Articular chondrocyte of knee joint (primary cell): Measurements from ENCODE around the gene PDXP. TPM values are rescaled to one million over a fixed set of nuclear protein-coding genes. Genes with fewer than 3 reads are reported as not detected.

Experiments used
- small RNA-seq: library from RNA; depleted of rRNA; stranded (forward); fragments of <200 nt; gene quantifications from one replicate; pipeline ENCODE3, GENCODE V24; 2012
- total RNA-seq: library from RNA; depleted of rRNA; stranded (reverse); fragments of >200 nt; gene quantifications from 2 replicates; pipeline ENCODE4 v1.2.3, GENCODE V29; 2012

The PDXP gene
- 3.5 and 3.8 TPM in 2 replicates for total RNA-seq

GRCh38 chr22:37658133-37659065 is at the start of gene PDXP:
Gene PDXP, plus strand, starts transcription at chr22:37658723. Its CDS starts 60 bp downstream, at chr22:37658783.

GRCh38 chr22:37639070-37639760 is 19.3 kb upstream of the PDXP start, which contains the start of gene SH3BP1:
Gene SH3BP1, plus strand, starts transcription at chr22:37639669. Its CDS starts 119 bp downstream, at chr22:37639788.

DNA sequence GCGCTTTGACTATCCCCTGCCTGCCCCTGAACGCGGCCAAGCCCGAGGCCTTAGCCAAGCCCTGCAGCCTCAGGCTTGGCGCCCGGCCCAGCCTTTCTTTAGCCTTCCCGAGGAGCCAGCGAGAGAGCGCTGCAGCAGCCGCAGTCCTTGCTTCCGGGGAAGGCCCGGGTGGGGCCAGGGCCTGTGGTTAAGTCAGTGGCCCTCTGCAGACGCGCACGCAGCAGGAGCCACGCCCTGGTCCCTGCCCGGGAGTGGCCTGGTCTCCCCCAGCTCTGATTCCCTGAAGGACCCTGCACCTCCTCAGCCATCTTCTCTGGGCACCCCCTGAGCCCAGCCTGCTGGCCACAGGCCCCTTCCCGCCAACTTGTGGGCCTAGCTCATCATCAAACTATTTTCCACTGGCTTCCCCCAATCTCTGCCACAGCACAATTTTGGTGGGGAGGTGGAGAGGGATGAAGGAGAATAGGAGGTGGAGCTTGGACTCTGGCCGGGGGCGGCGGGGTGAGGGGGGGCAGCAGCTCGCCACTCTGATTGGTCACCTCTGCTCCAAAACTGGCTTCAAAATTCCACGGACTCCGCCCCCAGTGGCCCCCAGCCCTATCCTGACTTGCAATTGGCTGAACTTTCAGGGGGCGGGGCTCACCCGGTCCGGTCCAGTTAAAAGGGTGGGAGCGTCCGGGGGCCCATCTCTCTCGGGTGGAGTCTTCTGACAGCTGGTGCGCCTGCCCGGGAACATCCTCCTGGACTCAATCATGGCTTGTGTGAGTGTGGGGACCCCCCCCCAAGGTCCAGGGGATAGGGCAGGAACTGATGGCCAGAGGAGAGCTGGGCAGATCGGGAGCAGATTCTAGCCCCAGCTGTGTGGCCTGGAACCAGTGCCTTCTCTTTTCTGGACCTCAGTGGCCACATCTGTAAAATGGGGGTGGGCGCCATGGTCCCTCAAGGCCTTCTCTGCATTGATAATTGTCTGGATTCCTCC is 16.7 kb downstream of the PDXP start, which contains the start of gene LGALS1:
Gene LGALS1 (plus strand): TSS at position 686 of the 979 bp plus-strand sequence. CDS start 67 bp downstream, at position 753.

GRCh38 chr22:37686002-37686982 is 27.8 kb downstream of the PDXP start, which contains the start of gene NOL12:
Gene NOL12, plus strand, starts transcription at chr22:37686343. Its CDS starts 50 bp downstream, at chr22:37686393.

DNA sequence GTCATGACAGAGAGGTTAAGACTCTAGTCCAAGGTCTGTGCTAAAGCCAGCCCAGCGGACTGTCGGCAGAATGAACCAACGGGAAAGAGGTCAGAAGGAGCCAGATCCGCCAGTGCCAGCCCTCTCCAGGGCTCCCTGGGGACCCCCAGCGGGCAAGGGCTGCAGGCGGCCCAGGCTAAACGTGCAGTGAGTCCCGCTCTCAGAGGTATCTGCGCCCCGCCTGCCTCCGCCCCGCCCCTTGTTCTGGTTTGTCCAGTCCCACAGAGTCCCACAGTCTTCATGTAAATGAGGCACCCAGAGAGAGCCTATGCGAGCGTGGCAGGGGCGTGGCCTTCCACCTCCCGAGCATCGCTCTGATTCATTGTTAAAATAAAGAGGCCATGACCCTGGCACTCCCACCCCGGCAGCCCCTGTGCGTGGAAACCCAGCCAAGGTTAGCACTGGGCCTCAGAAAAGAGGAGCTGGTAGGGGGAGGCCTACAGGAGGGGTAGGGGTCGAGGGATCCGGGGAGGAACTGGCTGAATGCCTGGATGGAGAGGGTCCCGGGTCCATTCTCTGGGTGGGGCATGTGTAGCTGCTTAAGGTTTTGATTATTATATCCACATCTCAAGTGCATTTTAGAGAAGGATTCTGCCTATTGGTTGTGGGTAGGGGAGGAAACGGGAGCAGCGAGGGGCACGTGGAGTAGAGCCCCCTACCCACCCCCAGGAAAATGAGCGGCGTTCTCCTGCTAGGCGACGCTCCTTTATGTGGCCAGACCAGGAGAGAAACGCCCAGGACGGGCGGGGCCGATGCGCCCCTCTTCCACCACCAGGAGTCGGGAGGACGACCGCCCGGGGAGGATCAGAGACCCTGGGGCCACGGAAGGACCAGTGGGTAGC is 38.4 kb downstream of the PDXP start, which contains the start of gene TRIOBP:
Gene TRIOBP (plus strand): TSS at position 392 of the 881 bp plus-strand sequence. CDS start 4,318 bp downstream, outside the sequence.

Small RNA genes lying within 50 kb of the gene (small RNA-seq; reads per million reads assigned to genes)
- gene RN7SL385P, result not detected

Other genes with a start within 250 kb of the PDXP start
- 0.11 and 0.13 TPM in 2 replicates for gene ELFN2, start 231.2 kb upstream of the PDXP start, total RNA-seq
- gene MFNG, start 172.3 kb upstream of the PDXP start, total RNA-seq, result 0.39 and 0.86 TPM in 2 replicates
- 13.1 and 16.5 TPM in 2 replicates for gene CARD10, start 139.3 kb upstream of the PDXP start, total RNA-seq
- gene CDC42EP1, start 98.2 kb upstream of the PDXP start, total RNA-seq, result 25.0 and 30.8 TPM in 2 replicates
- not detected in 2 replicates for gene LGALS2, start 78.6 kb upstream of the PDXP start, total RNA-seq
- 26.6 and 31.5 TPM in 2 replicates for gene GGA1, start 49.9 kb upstream of the PDXP start, total RNA-seq
- 1.1 and 1.6 TPM in 2 replicates for gene SH3BP1, start 19.1 kb upstream of the PDXP start, total RNA-seq
- gene LGALS1, start 16.9 kb downstream of the PDXP start, total RNA-seq, result 3,419 and 3,883 TPM in 2 replicates
- gene NOL12, start 27.6 kb downstream of the PDXP start, total RNA-seq, result 12.0 and 15.5 TPM in 2 replicates
- gene TRIOBP, start 38.3 kb downstream of the PDXP start, total RNA-seq, result 77.6 and 83.2 TPM in 2 replicates
- 18.9 and 23.9 TPM in 2 replicates for gene GCAT, start 149.2 kb downstream of the PDXP start, total RNA-seq
- gene GALR3, start 164.7 kb downstream of the PDXP start, total RNA-seq, result not detected in 2 replicates
- 19.9 and 23.3 TPM in 2 replicates for gene ANKRD54, start 185.6 kb downstream of the PDXP start, total RNA-seq
- gene EIF3L, start 190.7 kb downstream of the PDXP start, total RNA-seq, result 291 and 393 TPM in 2 replicates
- gene MICALL1, start 247.6 kb downstream of the PDXP start, total RNA-seq, result 17.2 TPM in 2 replicates